Kasumi-1 (cell line): Measurements from ENCODE around the gene SCARF2.
"Not testable (repeated sequence)": the region's sequence is repeated elsewhere in the genome, so short reads cannot be mapped to it uniquely, and the experiment has no call there.

Source experiments
- DNase-seq, 2 experiments: peaks; one replicate each; lab custom pipeline; 2025; lab: John Stamatoyannopoulos, UW

SCARF2 gene

DNA sequence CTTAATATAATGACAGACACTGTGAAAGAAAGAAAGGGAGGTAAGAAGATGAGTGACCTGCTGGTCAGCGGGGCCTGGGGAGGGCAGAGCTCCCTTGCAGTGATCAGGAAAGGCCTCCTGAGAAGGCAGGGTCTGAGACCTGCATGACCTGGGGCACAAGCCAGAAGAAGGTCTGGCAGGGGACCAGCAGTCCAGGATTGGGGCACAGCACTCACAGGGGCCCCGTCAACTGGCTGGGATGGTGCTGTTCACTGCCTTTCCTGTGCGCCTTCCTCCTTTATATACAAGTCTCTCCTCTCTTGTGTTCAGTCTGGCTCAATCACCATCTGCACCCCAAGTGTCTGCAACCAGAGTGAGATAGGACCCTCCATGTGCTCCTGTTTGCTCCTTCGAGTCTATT, 22.2 kb upstream of the SCARF2 start:
- no peak for DNase-seq

DNA sequence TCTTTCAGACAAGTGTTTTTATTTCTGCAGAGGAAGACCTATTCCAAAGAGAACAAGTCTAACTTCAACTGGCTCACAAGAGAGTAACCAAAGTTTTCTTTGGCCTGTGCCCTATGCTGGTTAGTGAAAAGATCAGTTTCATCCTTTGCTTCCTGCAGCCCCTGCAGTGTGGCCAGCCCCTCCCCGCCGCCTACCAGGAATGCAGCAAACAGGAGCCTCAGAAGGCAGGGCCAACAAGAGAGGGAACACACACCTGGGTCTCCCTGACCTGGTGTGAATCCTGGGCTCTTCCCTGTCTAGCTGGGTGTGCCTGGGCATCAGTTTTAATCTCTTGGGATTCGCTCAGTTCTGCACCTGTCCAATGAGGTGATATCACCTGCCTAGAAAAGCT, 21.5 kb upstream of the SCARF2 start:
- DNase-seq = no peak

DNA sequence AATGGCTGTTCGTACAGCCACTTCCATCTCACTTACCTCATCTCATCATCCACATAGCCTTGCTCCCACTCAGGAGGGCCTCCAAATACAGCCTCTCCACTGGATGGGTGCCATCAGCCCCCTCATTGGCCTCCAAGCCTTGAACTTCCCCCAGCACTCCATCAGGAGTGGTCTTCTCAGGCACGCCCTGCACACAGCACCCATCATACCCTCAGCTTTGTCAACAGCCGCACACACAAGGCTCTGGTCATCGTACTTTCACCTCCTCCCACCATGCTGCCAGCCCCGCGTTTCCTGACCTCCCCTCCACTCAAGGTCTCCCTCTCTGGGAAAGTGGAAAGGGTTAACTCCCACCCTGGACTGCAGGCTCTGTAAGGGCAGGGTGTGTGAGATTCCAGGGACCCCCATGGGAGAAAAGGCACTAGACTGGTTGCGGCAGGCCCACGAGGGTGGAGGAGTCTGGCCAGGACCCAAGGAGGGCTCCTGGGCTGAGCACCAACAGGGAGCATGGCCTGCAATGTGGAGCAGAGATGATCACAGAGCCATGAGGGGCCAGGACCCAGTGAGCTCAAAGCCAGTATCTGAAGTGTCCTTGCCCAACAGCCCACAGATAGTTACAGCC, 21.0 kb upstream of the SCARF2 start:
- DNase-seq = no peak

DNA sequence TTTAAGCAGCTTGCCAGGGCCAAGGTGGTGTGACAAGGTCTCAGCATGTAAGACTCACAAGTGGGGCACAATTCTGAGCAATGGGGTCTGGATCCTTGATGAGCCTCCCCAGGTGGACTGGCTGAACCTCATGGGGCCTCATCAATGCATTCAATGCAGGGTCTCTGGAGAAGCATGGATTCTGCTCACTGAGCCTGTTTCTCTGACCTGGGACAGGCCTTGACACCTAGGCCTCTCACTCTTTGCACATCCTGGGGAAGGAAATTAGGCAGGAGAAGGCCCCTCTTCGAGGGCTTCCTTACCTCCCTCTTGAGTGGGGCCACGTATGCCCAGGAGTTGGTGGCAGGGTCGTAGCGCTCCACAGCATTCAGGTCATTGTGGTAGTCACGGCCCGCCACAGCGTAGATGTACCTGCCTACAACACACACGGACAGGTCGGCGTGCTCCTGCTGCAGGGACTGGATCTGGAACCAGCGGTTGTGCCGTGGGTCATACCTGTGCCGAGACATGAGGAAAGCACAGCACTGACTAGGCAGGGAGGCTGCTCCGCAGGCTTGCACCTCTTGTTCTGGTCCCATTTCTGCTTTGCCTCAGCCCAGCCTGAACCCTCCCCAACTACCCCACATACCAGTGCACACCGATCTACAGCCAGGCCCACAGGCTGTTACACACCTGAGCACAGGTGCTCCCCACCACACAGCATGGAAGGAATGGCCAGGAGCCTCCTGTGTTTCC, 20.0 kb upstream of the SCARF2 start:
- no peak for DNase-seq

DNA sequence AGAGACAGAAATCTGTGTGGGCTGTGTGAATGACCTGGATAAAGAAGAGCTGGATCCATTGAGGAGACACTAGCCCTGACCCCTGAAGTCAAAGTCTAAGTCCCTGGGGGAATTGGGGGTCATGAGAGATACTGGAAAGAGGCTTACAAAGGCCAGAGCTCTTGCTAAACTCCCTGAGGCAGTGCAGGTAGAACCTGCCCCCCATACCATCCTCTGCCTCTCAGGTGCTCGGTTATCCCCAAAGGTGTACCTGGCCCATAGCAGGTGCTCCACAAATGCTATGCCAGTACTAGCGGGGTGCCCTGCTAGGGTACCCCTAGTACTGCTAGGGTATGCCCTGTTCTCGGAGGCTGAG, 19.1 kb upstream of the SCARF2 start:
- DNase-seq = no peak

DNA sequence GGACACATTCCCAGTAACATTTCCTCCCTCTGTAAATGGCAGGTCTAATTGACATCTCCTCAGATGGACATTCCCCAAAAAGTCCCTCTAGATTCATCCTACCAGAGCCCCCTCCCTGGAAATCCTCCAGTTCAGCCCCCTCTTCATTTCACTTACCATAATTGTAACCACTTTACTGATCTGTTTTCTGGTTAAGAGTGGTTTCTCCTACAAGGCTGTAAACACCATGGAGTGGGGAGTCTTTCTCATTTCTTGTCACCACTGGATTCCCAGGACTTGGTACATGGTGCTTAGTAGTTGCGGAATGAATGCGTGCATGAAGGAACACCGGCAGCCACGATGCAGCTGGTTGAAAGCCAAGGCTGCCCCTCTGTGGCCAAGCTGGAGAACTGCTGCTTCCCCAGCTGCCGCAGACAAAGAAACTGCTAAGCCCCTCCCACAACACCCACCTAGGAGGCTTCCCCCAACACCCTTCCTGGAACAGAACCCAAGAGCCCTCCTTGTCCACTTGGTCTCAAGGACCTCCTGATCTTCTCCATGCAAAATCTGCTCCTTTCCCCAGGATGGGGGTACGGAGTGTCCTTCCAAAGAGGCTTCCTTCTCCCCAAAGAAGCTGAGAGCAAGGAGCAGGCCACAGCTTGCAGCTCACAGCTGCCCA, 18.6 kb upstream of the SCARF2 start:
- DNase-seq = peak; percentile 85 to 87

DNA sequence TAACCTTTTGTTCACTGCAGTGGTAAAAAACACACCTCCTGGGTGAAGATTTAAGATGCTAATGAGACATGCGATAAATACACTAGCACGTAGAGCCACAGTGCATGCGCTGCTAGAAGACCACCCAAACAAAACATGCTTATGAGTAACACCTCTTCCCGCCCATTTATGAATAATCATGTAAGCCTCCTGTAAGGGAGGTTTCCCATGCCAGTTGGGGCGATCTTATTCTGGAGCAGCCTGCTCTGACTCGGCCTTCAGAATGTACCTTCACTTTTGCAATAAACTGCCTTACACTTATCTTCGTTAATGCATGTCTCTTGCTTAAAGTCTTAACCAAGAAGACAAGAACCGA, 18.1 kb upstream of the SCARF2 start:
- no peak for DNase-seq

DNA sequence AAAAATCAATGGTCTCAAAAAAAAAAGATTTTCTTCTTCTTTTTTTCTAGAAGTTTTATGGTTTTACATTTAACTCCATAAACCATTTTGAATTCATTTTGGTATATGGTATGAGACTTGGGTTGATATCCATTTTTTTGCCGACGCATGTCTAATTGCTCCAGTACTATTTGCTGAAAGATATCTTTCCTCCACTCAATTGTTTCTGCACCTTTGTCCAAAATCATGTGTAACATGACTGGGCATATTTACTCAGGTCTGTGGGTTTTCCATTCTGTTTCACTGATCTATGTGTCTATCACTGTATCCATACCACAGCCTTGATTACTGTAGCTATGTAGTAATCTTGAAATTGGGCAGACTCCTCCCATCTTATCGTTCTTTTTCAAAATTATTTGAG, 15.6 kb upstream of the SCARF2 start:
- DNase-seq = no peak

DNA sequence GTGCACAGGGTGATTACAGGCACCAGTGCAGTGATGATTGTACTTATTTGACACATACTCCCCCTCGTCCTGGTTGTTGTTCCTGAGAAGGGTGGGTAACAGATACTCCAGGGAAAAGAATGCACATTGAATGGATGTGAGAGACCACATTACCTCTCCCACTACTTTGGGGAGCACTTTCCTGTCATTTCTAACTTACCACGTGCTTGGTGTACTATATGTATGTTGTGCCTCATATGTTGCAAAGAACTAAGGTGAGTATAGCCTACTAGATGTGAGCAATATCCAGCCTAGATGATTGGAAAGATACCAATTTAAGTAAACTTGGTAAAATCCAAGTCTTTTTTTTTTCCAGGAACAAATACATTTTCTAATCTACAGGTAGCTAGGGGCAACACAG, 14.3 kb upstream of the SCARF2 start:
- DNase-seq = no peak

DNA sequence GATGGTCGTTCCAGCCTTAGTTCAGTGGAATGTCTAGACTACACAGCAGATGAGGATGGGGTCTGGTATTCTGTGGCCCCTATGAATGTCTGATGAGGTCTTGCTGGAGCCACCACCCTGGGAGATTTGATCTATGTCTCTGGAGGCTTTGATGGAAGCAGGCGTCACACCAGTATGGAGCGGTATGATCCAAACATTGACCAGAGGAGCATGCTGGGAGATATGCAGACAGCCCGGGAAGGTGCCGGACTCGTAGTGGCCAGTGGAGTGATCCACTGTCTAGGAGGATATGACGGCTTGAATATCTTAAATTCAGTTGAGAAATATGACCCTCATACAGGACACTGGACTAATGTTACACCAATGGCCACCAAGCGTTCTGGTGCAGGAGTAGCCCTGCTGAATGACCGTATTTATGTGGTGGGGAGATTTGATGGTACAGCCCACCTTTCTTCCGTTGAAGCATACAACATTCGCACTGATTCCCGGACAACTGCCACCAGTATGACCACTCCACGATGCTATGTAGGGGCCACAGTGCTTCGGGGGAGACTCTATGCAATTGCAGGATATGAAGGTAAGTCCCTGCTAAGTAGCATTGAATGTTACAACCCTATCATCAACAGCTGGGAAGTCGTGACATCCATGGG, 13.6 kb upstream of the SCARF2 start:
- not testable (repeated sequence) for DNase-seq

DNA sequence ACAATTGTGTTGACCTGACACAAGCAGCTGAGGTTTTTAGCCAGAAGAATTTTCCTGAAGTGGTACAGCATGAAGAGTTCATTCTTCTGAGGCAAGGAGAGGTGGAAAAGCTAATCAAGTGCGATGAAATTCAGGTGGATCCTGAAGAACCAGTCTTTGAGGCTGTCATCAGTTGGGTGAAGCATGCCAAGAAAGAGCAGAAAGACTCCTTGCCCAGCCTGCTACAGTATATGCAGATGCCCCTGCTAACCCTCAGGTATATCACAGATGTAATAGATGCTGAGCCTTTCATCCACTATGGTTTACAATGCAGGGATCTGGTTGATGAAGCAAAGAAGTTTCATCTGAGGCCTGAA, 12.9 kb upstream of the SCARF2 start:
- DNase-seq = no peak

DNA sequence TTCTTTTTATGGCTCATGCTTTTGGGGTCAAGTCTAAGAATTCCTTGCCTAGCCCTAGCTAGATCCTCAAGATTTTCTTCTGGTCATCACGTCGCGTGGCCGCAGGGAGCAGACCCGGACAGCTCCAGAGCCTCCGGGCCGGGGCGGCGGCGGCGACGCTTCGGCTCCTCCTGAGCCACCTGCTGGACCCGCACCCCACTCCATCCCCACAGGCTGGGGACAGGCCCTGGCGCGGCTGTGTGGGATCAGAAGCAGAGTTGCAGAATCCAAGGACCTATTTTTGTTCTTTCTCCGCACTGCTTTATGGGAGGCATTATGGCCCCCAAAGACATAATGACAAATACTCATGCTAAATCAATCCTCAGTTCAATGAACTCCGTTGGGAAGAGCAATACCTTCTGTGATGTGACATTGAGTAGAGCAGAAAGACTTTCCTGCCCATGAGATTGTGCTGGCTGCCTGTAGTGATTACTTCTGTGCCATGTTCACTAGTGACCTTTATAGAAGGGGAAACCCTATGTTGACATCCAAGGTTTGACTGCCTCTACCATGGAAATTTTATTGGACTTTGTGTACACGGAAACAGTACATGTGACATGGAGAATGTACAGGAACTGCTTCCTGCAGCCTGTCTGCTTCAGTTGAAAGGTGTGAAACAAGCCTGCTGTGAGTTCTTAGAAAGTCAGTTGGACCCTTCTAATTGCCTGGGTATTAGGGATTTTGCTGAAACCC, 12.4 kb upstream of the SCARF2 start:
- DNase-seq = no peak

DNA sequence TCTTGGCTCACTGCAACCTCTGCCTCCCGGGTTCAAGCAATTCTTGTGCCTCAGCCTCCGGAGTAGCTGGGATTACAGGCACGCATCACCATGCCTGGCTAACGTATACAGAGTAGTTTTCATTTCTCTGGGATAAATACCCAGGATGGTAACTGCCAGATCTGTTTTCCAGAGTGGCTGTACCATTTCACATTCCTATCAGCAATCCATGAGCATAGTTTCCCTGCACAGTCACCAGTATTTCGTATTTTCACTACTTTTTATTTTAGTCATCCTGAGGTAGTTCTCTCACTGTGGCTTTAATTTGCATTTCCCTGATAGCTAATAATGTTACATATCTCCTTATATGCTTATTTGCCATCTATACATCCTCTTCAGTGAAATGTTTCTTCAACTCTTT, 11.0 kb upstream of the SCARF2 start:
- DNase-seq = no peak

DNA sequence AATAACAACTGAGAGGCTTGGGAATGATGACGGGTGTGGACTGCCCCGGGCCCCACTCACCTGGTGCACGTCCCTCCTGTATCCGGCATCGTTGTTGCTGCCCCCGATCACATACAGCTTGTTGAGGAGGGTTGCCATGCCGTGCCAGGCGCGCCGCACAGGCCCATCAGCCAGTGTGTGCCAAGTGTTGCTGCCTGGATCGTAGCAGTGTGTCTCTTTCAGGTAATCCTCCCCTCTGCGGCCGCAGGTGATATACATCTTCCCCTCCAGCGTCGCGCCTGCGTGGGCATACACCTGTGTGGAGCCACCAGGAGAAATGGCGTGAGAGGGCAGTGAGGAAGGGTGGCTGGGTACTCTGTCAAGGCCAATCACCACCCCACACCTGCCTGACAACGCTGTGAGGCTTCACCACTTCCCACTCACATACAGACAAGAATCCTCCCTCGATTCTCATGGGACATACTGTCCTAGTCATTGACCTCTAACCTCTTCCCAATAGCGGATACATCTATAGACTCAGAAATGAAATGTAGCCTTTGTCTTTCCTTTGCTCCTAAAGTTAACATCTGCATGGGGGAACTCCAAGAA, 8.9 kb upstream of the SCARF2 start:
- no peak for DNase-seq

DNA sequence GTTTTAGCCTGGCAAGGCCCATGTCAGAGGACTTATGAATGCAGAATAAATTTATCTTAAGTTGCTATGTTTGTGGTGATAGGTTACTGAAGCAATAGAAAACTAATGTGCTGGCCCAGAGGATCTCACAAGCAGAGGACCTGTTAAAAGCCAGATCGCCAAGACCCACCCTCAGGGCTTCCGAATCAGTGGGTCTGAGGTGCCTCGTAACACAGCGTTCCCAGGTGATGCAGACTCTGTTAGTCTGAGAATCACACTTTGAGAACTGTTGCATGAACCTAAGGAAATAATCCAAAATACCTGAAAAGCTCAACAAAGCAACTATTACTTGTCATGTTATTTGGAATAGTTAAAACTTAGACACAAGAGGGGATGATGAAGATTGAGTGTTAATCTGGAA, 6.7 kb upstream of the SCARF2 start:
- DNase-seq = no peak

DNA sequence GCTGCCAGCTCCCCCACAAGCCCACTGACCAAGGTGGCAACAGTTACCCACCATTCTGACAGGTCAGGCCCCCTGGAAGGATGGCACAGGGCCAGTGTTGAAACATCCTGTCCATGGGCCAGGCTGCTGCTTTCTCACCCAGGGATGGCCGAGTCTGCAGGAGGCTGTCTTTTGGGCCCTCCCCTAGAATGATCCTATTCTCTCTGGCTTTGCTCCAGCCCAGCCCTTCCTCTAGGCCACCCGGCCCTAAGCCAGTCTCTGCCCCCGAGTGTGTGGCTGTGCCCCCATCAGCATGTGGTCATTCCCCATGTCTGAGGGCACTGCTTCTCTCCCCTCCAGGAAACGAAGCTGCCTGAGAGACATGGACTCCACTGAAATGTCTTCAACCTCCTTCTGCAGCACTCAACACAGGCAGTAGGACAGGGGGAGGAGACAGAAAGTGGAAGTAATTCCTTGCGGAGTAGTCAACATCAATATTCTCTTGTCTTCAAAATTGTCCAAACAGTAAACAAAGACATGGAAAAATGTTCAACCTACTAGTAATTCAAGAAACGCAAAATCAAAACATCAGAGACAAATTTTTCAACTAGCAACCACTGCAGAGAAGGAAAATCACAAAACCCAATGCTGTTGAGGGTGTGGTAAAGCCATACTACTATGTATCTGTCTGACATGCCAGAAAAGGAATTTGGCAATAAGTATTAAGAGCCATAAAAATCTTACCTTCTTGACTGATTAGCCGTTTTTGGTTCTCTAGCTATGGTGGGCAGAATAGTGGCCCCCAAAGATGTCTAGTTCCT, 5.1 kb upstream of the SCARF2 start:
- DNase-seq = no peak

DNA sequence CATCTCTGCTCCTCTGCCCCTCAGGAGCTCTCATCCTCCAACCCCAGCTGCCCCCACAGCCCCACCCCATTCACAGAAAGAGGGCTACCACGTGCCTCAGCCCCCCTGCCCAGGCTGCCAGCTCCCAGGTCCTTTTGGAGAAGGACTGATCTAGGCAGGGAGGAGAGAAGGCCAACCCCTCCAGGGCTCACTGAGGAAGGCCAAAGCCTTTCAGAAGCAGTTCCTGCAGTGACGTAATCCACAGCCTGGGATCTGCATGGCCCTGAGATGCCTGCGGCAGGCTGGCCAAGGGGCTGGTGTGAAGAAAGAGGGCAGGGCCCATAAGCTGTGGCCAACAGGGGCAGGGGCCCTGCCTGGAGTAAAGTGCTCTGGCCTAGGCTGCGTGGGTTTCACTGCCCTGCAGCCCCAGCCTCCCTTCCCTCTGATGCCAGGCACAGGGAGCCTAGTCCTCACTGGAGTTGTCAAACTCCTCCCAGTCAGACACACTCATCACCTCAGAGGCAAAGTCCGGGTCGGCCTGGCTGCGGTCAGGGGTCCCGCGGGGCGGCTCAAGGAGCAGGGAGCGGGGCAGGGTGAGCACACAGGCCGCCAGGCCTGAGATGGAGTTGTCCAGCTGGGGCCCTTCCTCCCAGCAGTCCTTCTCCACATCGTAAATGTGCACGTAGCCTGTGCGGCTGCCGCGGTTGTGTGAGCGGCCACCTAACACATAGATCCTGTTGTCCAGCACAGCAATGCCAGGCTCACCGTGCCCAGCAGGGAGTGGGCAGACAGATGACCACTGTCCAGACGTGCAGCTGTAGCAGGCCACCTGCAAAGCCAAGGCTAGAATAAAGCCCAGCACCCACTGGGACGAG, 4.2 kb upstream of the SCARF2 start:
- no peak for DNase-seq

DNA sequence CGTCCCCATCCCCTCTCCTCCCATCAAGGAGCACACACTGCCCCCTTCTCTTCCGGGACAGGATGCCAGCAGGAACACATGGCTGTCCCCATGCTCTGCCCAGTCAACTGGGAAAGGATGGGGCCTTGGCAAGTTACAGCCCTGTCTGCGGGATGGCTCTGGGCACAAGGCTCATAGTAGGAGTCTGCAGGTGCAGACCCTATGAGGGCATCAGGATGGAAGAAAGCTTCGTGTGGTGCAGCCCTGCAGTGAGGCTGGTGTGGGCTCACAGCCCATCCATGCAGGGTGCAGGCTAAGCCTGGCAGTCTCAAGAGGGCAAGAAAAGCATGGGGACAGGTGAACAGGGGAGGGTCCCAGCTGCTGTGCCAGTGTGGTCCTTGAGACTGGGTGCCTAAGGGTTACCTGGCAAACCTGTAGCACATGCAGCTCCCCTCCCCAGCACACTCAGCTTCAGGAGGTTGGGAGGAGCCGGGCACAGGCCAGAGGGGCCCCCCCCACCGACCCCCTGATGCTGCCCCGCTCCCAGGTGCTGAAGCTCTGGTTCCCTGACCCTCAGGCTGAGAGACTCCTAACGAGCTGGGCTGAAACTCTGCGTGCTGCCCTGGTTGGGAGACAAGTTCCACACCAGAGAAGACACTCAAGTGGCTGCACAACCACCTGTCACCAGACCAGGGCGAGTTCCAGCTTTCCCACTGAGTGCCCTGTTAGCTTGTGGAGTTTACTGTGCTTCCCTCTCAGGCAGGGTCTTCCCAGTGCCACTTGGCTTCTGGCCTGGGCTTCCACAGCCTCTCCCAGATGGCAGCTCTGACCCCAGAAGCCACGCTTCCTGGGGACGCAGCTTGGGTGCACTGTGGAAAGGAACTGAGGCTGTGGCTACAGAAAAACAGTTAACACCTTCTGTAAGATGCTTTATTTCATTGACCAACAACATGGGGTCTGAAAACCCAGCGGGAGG, 3.3 kb upstream of the SCARF2 start:
- DNase-seq = no peak

DNA sequence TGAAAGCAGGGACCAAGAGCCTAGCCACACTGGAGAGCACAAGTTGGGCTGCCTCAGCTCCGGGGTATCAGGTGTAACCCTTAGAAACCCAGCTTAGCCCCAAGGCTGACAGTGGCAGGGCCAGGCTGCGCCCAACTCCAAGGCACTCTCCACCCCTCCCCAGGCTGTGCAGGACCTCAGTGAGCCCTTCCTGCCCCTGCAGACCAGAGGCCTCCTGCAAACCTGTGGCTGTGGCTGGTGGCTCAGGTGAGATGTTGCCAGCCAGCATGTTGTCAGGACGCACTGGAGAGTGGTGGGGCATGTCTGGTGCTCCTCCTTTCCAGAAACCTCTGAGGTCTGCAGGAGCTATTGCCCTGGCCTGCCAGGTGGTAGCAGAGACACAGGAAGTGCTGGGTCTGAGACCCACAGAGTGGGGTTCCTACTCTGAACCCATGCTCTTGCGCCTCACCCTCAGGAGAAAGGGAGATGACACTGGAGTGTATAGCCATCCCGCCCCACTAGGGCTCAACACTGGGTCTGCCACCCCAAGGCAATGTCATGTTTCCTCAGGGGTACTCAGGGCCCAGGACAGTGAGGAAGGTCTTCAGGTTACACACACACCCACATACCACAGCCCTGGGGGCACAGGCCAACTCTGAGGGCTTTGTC, 2.4 kb upstream of the SCARF2 start:
- no peak for DNase-seq
